ENCODE data around the gene MSH5.

MSH5 gene

GRCh38 chr6:31762878-31763618 lies 23.2 kb downstream of the MSH5 start:
- no peak for DNase-seq

DNA sequence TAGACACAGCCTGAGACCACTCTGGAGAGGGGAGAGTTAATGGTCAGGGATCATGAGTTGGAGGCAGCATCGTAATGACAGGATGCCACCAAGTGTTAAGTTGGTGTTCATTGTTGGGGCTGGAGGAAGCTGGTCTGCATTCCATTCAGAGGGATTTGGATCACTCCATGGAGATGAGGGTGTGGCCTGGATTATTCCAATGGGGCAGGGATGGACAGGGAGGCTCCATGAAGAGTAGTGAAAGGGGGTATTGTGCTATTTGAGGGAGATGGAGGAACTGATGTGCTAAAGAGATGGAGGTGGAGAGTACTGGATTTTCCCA lies 23.8 kb downstream of the MSH5 start:
- DNase-seq = no peak

- DNase-seq = no peak
These were observed 24.4 kb downstream of the MSH5 start for GRCh38 chr6:31764198-31764597.

DNA sequence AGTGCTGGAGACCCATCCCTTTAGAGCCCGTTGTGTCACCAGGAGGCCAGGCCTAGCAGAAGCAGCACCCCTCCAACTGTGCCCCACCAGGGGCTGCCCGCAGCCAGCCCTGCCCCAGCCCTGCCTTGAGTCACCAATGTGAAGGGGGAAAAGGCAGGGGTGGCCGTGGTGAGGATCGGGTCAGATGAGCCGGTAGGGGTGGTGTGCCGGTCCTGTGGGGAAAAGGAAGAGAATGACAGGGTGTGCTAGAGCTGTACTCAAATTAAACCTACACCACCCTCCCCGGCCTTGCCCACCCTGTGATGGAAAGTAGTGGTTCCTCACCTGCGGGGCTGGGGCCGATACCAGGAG lies 25.7 kb downstream of the MSH5 start:
- DNase-seq = no peak

- no peak for DNase-seq
These were observed 26.3 kb downstream of the MSH5 start for GRCh38 chr6:31765910-31766794.

- no peak for DNase-seq
These were observed 27.4 kb downstream of the MSH5 start for GRCh38 chr6:31767096-31767645.

- no peak for DNase-seq
These were observed 28.8 kb downstream of the MSH5 start for GRCh38 chr6:31768363-31769257.

- DNase-seq = no peak
These were observed 30.0 kb downstream of the MSH5 start for GRCh38 chr6:31769684-31770371.

GRCh38 chr6:31770860-31771259 lies 31.1 kb downstream of the MSH5 start:
- no peak for DNase-seq

DNA sequence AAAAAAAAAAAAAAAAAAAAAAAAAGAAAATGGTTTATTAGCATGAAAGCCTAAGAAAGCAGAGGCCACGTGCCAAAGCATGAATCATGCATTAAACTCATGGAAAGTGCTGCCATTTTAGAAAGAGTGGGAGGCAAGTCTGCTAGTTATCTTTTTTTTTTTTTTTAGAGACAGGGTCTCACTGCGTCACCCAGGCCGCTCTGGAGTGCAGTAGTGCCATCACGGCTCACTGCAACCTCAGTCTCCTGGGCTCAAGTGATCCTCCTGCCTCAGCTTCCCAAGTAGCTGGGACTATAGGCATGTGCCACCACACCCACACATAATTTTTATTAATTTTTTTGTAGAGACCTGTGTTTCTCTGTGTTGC lies 32.2 kb downstream of the MSH5 start:
- DNase-seq = no peak

DNA sequence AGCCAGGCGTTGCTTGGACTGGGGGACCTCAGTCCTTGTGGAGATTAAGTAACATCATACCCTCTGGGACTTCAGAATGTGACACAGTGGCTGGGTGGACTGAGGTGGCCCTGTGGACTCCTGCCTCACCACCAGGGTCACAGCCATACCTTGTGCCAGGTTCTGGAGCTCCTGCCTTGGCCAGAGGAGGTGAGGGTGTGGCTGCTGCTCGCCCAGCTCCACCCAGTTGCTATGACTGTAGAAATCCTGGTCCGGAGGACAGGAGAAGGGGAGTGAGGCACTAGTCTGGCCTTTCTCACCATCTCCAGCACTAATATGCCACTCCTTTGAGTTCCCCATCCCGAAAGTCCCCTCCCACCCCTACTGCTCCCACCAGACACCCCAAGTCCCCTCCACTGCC lies 35.4 kb downstream of the MSH5 start:
- no peak for DNase-seq

DNA sequence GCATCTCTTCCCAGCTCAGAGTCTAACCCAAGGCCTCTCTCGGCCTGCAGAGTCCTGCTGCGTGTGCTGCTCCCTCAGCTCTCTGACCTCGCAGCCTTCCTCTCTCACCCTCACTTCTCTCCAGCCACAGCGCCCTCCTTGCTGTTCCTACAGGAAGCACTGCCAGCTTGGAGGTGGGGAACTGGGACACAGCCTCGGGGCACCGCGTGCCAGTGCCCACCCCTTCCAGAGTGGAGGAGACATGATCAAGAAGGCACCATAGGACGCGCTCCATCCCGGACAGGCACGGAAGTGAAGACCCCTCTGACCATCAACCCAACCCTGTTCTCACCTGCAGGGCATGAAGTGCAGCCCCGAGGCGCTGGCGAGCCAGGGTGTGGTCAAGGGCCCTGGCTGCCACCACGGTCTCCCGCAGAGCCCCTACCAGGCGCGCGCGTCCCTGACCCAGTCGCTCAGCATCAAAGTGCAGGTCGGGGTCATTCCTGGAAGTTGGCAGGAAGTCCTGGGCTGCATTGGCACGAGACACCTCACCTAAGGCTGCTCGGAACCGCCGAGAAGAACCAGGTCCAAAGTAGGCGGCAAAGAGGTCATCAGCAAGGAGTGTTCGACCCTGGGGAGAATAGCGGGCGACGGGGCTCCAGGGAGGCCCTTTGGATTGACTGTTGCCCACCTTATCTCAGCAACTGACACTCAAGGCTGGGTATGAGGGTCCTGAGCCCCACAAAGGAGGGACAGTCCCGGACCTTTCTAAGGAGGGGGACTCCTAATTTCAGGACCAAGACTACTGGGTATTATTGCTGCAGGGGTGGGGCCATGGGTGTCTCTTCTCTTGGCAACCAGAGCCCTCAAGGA lies 36.1 kb downstream of the MSH5 start:
- DNase-seq = no peak

DNA sequence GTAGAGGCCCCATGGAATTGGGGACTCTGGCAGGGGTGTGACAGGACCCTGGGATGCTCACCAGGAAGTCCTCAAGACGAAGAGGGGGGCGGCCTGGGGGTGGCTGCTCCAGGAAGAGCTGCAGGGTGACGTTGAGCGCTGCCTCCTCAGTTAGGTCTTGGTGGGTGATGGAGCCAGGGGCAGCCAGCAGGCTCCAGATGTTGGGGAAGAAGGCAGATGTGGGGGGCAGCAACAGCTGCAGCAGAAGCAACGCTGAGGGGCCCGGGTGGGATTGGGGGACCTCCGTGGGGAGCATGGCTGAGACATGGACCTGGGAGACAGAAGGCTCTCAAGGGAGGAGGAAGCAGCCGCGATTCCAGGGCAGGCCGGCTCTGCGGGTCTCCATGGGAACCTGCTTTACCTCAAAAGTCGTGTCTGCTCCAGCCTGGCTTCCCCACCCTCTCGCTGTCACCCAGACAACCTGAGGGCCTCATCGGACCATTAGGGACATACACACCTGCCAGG lies 36.7 kb downstream of the MSH5 start:
- no peak for DNase-seq

DNA sequence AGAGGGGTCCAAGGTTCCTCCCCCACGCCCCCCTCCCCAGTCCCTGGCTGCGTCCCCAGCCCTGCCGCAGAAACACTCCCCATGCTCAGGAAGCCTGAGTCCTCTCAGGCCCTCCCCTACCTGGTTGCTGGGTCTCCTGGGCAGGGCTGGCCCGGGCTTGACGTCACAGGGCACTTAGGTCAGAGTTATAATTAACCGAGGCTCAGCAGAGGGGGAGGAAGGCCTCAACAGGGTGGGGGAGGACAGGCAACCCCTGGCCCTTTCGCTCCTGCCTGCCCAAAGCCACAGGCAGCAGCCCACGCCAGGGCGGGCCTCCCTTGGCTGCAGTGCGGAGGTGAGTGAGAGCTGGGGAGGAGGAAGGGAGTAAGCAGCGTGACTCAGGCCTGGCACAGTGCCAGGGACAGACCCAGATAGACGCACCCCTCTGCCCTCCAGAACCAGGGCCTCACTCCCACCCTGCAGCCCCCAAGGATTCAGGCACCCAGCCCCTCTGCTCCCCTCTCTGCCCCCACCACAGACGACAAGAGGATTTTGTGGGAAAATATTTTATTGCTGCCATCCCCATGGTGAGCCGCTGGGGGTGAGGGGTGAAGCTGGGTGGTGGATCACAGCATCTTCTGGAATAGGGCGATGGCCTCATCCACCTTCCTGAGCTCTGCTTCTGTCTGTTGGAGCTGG lies 37.3 kb downstream of the MSH5 start, which contains the start of gene VWA7:
VWA7 (minus strand) TSS at position 340 of the 678 bp plus-strand sequence. CDS start 549 bp downstream, outside the sequence.
- no peak for DNase-seq

DNA sequence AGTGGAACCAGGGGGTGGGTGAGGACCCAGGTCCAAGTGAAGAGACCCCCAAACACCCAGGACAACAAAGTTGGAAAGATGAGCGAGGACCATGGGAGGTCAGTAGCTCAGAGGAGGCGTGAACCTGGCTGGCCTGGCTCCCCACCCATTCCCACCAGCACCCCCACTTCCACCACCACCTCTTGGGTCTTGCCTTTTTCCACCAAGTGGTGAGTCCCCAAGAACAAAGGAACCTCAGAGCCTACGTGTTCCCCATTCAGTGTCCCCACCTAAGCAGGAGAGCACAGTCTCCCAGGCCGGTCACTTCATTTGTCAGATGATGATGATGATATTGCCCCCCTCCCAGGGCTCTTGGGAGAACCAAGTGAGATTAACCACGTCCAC lies 37.9 kb downstream of the MSH5 start:
- DNase-seq = no peak

GRCh38 chr6:31778193-31778592 lies 38.4 kb downstream of the MSH5 start:
- no peak for DNase-seq

GRCh38 chr6:31778999-31779885 lies 39.4 kb downstream of the MSH5 start:
- no peak for DNase-seq

DNA sequence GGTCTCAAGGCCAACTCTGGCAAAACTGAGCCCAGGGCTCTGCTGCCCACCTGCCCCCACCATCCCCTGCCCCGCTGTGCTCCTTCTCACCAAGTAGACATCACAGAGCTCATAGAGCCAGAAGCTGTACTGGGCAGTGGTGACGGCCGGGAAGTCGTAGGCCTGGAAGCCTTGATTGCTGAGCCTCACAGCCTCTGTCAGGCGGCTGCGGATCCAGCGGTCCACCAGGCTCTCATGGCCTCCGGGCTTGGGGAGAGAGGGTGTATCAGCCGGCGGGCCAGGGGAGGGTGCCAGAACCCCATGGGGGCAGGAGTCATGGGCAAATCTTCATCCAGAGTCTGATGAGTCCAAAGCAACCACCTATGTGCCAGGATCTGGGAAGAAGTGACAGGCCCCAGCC lies 40.1 kb downstream of the MSH5 start:
- DNase-seq = no peak

- no peak for DNase-seq
These were observed 40.9 kb downstream of the MSH5 start for GRCh38 chr6:31780507-31781243.

Measured in NCI-H524 treated with DMSO at 0.1 percent for 48 hours (cell line).